ENCODE results near the gene FMNL2.

Gene FMNL2

DNA sequence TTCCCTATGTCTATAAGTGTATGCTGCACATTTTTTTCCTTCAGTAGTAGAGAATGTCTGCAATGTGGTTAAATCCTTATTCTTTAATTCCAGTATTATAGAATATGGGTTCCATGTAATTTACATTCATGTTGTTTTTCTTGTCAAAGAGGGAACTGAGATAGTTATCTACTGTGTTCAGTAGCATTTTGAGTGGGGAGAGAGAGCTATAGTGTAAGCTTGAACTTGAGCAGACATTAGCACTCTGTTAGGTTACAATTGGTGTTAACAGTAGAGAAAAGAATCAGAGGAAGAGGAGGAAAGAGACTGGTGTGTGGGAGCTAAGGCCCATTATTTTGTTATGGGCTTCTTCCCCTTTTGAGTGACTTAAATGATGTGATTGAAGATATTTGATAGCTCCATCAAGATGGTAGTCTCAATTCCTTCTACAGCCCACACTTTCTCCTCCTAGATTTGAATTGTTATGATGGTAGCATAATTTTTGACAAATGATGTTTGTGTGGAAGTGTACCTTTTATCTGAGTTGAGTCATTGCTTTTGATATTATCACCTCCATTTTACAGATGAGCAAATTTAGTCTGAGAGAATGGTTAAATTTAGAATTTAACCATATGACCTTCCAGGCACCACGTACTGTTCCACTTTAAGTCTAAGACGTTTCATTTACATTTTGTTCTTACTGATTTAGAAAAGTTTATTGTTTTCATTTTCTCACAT is 71.3 kb downstream of the FMNL2 start:
- DNase-seq: no peak

DNA sequence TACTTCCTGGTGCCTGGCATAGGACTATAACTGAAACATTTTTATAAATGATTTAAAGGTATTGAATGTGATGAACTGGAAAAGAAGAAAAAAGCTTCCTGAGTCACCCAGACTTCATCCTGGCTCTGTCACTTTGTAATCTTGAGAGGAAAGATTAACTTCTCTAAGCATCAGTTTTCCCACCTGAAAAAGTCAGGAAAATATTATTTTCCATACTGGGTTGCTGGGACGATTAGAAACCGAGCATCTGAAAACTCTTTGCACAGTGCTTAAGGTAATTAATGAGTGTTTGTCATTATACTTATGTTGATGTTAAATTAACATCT is 71.8 kb downstream of the FMNL2 start:
- no peak for DNase-seq

DNA sequence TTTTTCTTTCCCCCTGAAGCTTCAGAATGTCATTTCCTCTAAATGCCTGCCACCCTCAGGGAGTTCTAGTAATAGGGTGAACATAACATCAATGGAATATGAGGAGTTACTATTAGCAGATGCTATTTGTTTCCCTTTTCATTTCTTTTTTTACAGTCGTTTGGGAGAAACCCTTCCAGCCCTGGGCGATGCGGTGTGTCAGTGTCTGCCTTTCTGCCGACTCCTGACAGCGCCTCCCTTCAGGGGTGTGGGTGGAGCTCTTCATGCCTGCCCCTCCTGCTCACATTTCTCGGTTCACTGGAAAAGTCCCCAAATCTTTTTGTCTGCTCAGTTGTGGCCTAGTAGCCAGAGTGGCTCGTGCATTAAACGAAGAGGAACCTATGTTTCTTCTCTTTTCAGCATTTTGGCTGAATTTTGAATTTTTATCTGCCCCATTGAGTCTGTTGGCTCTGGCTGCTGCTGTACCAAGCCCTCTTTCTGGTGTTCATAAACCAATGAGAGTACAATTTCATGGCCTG is 72.3 kb downstream of the FMNL2 start:
- DNase-seq: peak; percentile 25

DNA sequence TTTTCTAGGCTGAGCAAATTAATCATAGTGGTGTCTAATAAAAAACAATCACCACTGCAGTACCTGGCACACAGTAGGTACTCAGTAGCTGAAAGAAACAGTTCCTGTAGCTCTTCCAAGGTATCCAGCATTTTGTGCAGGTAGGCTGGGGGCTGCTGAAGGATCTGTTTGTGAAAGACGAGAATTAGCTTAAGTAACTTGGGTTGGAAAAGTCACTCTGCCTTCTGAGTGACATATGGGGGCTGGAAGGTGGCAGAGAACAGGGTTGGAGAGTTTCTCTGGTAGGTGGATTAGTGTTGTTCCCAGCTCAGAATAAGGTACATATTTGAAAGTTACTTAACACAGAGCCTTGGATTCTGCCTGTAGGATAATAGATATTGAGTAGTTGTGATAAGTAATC is 72.8 kb downstream of the FMNL2 start:
- no peak for DNase-seq

DNA sequence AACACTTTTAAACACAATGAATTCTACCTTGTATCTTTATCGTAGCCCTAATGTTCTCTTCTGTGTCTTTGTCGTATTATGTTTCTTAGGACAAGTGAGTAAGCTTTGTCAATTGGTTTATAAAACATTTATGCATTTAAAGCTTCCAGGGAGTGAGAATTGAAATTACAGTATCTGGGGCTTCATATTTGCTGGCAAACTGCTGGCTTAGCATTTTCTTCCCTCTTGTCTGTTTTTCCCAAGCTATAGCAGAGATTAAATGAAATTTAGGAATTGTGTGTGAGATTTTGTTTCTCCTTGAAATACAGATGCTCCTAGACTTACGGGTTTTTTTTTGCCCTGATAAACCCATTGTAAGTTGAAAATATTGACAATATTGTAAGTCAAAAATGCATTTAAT is 73.3 kb downstream of the FMNL2 start:
- DNase-seq: no peak

DNA sequence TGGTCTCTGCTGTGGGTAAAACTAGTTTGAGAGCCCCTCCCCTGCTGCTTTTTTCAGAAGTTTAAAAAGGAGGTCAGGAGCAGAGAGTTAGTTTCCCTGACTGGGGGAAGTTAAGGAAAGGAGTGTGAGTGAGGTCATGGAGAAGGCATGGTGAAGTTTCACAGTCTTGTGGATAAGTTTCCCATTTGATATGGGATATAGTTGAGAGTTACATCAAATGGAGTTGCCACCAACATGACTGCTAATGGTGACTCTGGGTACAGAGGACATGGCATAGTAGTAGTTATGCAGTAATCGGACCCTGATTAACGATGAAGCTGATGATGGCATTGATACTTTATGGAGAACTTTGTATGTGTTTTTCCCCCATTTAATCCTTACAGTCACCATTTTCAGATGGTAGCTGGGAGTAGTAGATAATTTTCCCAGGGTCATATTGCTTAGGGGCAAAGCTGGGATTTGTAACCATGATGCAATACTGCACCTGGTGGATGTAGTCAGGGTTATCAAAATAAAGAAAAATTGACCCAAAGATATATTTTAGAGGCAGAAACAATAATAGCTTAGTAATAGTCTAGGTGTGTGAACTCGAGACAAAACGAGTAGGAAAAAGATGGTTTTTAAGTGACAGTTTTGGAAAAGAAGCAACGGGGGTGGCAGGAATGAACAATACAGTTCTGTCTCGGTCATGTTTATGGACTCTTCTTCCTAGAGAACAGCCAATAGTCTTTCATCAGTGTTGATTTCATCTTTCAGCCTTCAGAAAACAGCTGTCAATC is 74.6 kb downstream of the FMNL2 start:
- DNase-seq: no peak

DNA sequence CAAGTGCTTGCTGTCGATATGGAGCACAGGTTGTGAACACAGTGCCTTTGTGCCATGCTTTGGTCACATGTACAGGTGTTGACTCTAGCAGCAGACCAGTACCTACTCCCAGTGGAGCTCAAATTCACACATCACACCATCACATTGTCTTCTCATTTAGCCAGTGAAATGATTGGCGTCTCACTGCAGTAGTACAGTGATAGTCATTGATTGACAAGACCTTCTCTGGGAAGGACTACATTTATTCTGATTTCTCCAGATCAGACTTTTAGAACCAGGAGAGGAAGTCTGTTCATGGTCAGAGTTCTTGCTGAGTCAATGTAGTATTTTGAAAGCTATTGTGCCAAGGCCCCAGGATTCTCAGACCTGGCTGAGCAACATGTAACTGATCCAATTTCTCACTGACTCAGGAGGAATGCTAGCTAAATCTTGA is 75.2 kb downstream of the FMNL2 start:
- DNase-seq: no peak

DNA sequence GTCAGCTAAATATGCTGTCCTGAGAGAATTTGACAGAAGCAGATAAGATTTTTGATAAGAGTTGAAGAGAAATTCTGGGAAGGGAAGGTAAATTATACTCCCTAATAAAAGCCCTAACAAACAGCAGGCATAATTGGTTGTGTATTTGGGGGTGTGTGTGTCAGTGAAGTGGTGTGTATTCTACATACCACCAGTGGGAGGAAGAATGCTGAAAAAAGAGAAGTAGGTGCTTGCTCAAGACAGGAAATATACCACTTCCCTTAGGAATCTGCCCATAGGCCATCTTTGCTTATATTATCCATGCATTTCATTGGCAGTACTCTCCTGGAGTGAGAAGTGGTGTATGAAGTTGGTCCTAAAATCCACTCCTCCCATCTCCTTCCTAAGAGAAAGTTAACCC is 76.2 kb downstream of the FMNL2 start:
- no peak for DNase-seq

DNA sequence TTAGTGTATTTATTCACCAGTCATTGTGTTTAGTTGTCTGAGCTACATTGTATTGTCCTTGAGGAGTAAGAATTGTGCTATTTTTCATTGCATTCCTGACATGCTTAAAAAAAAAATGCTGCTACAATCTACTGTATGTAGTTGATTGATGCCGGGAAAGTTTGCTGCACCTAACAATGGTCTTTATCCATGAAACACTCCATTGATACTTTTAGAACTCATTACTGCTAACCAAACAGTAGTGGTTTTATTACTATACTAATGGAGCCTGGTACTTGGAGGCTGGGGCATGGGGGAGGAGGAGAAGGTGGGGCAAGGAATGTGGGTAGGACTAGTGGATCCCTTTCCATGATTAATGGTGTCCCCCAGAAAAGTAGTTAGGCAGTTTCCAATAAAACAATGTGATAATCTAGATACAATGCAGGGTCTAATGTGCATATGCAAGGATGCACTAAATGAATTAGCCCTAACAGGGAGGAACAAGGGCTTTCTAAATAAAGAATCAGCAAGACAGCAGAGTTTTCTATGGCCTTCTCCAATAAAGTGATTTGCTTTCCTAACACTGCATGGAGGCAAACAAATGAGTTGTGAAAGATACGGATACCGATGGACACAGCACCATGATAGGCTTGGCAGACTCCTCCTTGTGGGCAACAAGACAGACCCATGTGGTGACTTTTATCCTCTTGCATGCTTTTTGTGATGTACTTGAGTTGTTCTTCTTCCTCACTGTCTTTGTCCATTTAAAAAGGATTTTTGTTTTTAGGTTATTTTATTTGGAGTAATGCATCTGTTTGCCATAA is 78.5 kb downstream of the FMNL2 start:
- DNase-seq: no peak

DNA sequence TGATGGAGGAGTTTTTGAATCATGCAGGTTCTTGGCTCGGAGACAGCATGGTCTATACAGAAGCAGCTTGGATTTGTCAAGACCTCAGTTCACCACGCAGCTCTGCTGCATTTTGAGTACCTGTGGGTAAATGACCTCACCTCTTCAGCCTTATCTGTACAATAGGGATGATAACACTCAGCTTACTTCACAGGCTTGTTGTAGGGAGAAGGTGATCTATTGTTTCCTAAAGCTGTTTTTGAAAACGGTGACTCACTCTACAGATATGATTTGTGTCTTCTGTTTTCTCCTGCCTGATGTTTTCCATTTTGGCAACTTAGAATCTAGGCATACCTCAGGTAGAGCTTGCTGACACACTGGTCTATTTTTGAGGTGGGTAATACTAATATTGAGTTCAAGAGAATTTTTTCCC is 80.3 kb downstream of the FMNL2 start:
- no peak for DNase-seq

DNA sequence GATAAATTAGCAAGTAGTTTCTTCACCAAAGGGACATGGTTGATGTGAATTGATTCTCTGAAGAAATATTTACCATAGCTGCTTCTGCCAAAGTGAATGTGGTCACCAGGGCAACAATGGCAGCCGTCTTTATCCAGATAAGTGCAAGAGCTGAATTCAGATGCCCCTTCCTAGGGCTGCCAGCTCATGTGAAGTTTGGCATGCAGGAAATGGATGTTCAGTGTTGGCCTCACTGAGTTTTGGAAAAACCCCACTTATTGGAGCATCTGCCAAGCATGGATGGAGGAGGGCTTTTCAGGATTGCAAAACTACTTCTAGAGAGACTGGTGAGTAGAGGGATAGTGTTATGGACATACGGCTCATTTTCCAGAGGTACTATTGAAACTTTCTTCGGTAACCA is 80.8 kb downstream of the FMNL2 start:
- no peak for DNase-seq

DNA sequence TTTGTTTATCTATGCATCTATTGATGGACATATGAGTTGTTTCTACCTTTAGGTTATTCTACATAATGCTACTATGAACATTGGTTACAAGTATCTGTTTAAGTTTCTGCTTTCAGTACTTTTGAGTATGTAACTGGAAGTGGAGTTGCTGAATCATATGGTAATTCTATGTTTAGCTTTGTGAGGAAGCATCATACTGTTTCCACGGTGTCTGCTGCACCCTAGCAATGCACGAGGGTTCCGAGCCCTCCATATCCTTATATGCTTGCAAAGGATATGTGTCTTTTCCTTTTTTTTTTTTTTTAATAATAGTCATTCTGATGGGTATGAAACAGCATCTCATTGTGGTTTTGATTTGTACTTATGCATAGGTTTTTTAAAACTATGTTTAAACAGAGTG is 83.7 kb downstream of the FMNL2 start:
- DNase-seq: peak; percentile 29

DNA sequence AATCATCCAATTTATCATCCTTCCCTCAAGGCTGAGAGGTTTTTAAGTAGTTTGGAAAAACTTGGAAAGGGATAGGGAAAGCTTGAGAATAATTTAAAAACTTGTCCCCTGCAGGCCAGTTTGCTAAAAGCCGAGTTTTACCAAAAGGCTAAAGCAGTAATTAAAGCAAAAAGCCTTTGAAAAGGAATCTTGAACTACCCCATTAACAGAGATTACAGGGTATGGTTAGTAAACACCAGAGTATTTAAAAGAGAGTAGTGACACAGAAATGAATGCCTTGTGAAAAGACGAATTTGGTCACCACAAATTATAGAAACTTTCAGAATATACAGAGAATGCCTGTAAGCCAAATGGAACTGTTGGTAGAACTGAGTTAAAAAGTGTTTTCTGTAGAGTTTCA is 85.0 kb downstream of the FMNL2 start:
- no peak for DNase-seq

DNA sequence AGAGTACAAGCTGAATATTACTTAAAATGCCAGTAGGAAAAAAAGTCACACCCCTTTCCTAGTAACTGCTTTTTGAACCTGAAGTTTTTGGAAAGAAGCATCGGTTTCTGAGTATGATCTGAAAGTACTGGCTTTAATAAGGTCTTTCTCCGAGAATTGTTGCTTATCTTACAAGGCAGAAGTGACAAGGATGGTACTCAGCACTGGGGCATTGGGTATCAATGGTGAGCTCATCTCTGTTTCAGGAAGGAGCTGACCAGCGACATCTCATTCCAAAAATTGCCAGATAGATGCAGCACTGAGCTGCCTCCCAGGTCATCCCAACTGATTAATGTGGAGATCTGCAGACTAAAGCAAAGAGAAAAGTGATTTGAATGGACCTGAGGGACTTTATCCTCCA is 85.4 kb downstream of the FMNL2 start:
- no peak for DNase-seq

DNA sequence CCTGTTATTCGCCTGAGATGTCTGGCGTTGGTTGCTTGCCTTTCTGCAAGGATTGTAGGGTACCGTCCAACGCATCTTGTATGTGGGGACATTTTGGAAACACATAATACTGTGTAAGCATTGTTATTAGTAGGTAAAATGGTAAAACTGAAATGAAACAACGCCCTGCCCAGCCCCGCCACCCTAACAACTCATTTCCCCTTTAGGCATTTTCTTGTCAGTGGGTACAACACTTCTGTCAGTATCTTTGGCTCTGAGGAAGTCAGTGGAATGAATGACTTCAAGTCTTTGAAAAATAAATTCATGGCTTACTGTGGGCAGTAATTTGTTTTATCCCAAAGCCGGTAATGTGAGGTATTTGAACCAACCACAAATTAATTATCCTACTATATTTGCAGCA is 86.0 kb downstream of the FMNL2 start:
- DNase-seq: peak; percentile 21

DNA sequence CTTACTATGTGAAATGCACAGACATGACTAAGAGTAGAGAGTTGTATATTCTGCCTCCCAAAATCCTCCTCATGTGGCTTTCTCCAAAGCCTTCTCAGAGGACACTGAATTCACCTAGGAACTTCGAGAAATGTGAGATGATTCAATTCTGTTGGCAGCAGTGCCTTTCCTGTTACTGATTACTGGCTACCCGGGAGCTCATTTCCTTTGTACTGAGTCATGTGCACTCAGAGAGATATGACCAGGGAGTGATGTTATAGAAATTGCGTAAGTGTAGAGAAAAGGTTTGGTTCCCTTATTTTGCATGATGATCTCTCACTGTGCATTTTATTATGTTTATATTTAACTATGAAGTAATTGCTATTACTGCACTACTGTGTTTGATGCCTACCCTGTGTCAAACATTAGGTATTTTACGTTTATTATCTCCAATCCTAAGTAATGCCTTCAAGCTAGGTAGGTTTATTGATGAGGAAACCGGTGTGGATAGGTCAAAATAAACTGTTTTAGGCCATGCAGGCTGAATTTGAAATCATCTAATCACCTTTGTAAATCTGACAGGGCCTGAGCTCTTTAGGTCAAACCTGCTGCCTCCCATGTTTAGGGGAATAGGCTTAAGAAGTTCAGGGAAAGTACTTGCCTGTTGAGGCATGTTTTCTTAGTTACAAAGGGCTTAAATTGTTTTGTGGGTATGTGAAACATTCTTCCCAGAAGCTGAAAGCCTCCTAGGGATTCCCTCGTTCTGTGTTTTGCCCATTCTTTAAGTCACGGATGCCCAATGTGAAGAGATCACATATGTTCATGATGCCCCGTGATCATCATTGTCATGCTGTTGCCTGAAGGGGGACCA is 86.8 kb downstream of the FMNL2 start:
- DNase-seq: peak; percentile 55

DNA sequence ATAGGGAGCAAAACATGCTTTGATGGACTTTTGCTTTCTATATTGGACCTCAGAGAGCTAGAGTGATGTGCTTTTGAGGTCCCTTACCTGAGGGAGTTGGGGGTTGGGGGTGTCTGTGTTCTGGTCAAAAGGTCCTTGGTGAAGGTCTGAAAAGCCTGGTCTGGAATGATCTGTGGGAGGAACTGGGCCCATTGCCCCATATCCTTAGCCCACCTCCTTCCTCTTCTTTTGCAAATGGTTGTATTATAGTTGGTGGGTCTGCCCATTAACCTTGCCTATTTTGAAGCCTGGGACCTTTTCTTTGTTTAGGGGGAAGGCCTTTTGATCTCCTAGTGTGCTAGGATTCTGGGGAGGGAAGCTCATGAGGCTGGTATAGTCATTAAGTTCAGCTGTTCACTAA is 88.7 kb downstream of the FMNL2 start:
- no peak for DNase-seq

DNA sequence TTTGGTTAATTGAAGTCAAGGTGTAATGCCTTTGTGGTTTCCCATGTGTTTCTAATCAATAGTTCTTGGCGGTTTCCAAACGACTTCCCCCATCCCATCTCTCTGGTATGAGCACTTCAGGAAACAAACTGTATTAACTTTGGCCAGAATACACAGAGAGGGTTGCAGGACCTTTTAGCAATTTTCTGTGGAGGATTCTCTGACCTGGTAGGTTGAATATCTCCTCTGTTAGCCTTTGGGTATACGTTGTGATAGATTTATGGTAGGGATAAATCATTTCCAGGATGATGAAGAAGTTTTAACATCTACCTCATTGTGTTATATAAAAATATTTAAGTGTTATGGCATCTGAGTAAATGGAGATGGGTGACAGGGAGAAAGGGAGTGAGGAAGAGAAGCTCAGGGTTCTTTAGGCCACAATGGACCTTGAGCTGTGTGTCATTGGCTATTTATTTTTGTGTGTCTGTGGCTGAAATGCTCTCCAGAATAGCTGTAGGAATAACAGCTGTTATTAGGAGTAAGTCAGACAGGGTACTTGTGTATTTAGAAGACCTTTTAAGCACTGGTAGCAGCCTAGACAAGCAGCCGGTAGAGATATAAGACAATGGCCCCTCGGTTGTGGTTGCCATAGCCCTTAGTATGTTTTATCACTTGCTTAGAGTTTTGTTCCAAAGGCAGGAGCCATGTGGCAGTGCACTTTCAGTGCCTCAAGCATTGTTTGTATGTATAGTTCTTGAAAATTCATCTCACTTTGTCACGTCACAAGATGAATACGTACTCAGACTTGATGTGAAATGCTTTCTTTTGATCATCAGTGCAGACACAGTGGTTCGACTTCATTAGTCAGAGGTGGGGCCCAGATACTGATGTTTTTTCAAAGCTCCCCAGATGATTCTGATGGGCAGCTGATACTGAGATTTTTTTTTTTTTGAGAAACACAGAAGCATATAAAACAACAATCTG is 91.1 kb downstream of the FMNL2 start:
- no peak for DNase-seq

DNA sequence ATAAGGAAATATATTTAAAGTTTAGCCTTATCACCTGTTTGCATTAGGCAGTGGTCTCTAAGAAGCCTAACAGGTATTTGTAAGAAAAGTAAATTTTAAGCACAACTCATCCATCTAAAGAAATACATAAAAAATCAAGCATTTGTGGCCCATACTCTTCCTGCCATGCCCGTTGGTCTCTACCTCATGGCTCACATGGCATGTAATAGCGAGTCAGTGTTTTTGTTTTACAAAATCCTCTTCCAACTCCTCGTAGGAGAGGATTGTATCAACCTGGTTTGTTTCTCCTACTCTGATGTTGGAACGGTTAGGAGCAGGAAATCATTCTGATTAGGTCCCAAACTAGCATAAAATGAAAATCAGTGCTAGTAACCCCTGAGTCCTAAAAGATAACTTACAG is 91.8 kb downstream of the FMNL2 start:
- no peak for DNase-seq

DNA sequence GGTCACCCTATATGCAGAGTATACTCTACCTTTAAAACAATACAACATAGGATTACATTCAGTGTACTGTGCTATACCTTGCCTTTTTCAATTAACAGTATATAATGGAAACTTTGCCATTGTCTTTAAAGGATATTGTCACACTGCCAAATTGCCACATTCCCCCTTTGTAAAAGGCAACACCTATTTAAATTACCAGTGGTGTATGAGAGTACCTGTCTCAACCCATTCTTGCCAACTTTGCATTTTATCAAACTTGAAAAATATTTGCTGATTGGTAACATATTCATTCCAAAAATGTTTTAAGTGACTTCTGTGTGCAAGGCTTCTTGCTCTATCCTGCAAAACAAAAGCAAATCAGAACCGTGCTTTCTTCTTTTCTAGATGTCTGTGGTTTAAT is 92.9 kb downstream of the FMNL2 start:
- DNase-seq: no peak

DNA sequence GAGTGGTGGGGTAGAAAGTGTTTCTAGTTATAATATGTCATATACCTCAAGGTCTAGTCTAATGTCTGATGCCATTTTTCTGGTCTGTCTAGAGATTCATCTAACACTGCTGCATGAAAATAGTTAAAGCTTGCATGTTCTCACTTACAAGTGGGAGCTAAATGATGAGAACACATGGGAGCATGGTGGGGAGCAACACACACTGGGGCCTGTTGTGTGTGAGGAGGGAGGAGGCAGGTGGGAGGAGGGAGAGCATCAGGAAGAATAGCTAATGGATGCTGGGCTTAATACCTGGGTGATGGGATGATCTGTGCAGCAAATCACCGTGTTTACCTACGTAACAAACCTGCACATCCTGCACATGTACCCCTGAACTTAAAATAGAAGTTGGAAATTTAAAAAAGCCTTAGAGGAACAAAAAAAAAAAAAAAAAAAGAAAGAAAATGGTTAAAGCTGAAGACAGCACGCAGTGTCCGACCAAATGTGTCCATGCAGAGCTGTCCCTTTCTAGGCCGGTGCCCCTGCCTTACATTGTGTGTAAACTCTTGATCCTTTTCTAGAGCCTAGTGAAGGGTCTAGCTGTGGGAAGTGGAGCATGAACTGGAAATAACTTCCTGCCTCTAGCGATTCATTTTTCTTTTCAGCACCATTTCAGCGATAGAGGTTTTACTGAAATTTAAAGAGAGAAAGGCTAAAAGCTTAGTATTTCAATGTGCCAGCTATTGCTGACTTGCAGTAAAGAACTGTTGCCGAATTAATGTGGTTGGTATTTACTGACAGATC is 94.0 kb downstream of the FMNL2 start:
- DNase-seq: no peak
